ENCODE results near the gene TMPRSS4. TPM values are rescaled to one million over a fixed set of nuclear protein-coding genes. Genes with fewer than 3 reads are reported as not detected.

The TMPRSS4 gene
- total RNA-seq, 5 donors from 2014 or later (not counting 1 experiment from before 2014, with no cell fraction given), result 0.51 to 0.66 TPM; not detected in 3

- peaks cover 49 to 60% of the 10 kb centered on the region in 2 donors for H3K27me3 Mint-ChIP-seq
- no CpG with 5 or more reads among the region's 6 CpGs for WGBS (ENCODE audit: insufficient coverage)
- POLR2A ChIA-PET, result no interaction called here
- peak overlapping the region; percentile 74 to 80 (median 77) for H3K4me3 Mint-ChIP-seq
- H3K27me3 ChIP-seq (replicated peaks in 1 of 2; ENCODE audit: control insufficient read depth in 2 of 2, extremely low read depth in 1 of 2, insufficient read depth in 2 of 2, low read length in 1 of 2), result peaks cover 4 to 61% of the 10 kb centered on the region in 2 experiments
- DNase-seq (no peak), ATAC-seq (replicated peaks in 1 of 4) (no peak)
- H3K4me1 Mint-ChIP-seq, result peaks cover 0 to 4% (median 3%) of the 10 kb centered on the region in 3 donors
- no peak overlapping the region for H3K27ac Mint-ChIP-seq
- no peaks in the 10 kb centered on the region for H3K9me3 ChIP-seq
- H3K36me3 Mint-ChIP-seq, result no peaks in the 10 kb centered on the region
- CTCF ChIA-PET, result interaction anchor here in 1 of 2 donors (0.9 to 1.0 kb wide), 2 partner anchors 21 to 24 kb away, joined by 3 read pairs; no protein-coding TSS in a partner anchor
- no peaks in the 10 kb centered on the region for H3K36me3 ChIP-seq (ENCODE audit: control insufficient read depth in 2 of 2, extremely low read depth in 1 of 2, insufficient read depth in 1 of 2, low read length in 1 of 2)
- H3K4me1 ChIP-seq (ENCODE audit: control insufficient read depth in 1 of 2, extremely low read depth in 1 of 2, insufficient read depth in 2 of 2, low read length in 2 of 2), result peaks cover 0 to 14% of the 10 kb centered on the region in 2 experiments
- no peaks in the 10 kb centered on the region for H3K9me3 Mint-ChIP-seq
- no peak overlapping the region for H3K4me3 ChIP-seq (ENCODE audit: control insufficient read depth in 1 of 2, extremely low read depth in 1 of 2, low read length in 1 of 2)
- H3K27ac ChIP-seq (ENCODE audit: low read length), result no peak overlapping the region
Measured at GRCh38 chr11:118146554-118146953, 69.7 kb downstream of the TMPRSS4 start.

DNA sequence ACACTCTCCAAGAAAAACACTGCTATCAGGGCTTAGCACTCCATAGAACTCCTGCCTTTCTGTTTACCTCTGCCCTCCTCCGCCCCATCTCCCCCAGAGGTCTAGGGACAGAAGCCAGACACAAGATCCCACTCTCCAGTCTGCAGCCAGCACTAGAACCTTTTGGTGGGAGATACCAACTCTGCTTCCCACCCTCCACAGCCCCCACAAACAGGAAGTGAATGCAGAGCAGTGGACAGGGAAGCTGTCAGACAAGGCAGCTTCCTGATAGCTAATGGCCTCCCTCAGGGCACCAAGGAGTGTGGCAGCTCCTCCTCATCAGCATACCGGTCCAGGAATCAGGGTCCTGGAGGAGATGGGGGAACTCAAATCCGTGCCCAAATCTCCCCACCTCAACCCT, 70.6 kb downstream of the TMPRSS4 start:
- no peak for ATAC-seq (replicated peaks in 1 of 4)
- WGBS (ENCODE audit: insufficient coverage), result 100% methylated on average over 1 of the region's 3 CpGs

DNA sequence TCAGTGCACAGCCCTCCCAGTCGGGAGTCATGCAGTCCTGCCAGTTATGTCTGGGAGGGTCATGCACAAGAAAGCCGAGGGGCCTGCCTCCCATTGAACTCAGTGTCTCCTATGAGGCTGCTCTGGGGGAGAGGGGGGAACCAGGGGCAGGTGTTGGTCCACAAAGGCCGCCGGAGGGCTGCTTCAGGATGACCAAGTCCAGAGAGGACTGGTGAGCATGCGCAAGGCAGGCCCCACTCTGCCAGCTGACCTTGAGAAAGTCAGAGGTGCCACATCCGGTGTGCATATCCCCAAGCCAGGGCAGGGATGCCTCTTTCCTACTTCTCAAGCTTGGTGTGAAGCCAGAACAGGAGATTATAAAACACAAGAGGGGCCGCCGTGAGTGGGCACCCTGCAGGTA, 71.4 kb downstream of the TMPRSS4 start:
- H3K27ac Mint-ChIP-seq, result no peak overlapping the region
- ChIA-PET CTCF (no interaction called here), POLR2A (no interaction called here)
- 98% methylated on average over 5 of the region's 8 CpGs for WGBS (ENCODE audit: insufficient coverage)
- no peaks in the 10 kb centered on the region for H3K9me3 Mint-ChIP-seq
- H3K9me3 ChIP-seq, result no peaks in the 10 kb centered on the region
- H3K27ac ChIP-seq (ENCODE audit: low read length), result no peak overlapping the region
- no peak for ATAC-seq (replicated peaks in 1 of 4)
- peaks cover 0 to 6% (median 3%) of the 10 kb centered on the region in 3 donors for H3K4me1 Mint-ChIP-seq
- no peak for DNase-seq
- H3K27me3 ChIP-seq (replicated peaks in 1 of 2; ENCODE audit: control insufficient read depth in 2 of 2, extremely low read depth in 1 of 2, insufficient read depth in 2 of 2, low read length in 1 of 2), result peaks cover 6 to 66% of the 10 kb centered on the region in 2 experiments
- H3K4me1 ChIP-seq (ENCODE audit: control insufficient read depth in 1 of 2, extremely low read depth in 1 of 2, insufficient read depth in 2 of 2, low read length in 2 of 2), result peaks cover 0 to 25% of the 10 kb centered on the region in 2 experiments
- H3K27me3 Mint-ChIP-seq, result peaks cover 36 to 53% of the 10 kb centered on the region in 2 donors
- no peak overlapping the region for H3K4me3 Mint-ChIP-seq
- no peaks in the 10 kb centered on the region for H3K36me3 Mint-ChIP-seq
- no peaks in the 10 kb centered on the region for H3K36me3 ChIP-seq (ENCODE audit: control insufficient read depth in 2 of 2, extremely low read depth in 1 of 2, insufficient read depth in 1 of 2, low read length in 1 of 2)
- H3K4me3 ChIP-seq (ENCODE audit: control insufficient read depth in 1 of 2, extremely low read depth in 1 of 2, low read length in 1 of 2), result no peak overlapping the region

More for the DNA sequence above, 70.6 kb downstream of the TMPRSS4 start:
- ChIA-PET CTCF (no interaction called here), POLR2A (no interaction called here)
- peaks cover 6 to 65% of the 10 kb centered on the region in 2 experiments for H3K27me3 ChIP-seq (replicated peaks in 1 of 2; ENCODE audit: control insufficient read depth in 2 of 2, extremely low read depth in 1 of 2, insufficient read depth in 2 of 2, low read length in 1 of 2)
- H3K36me3 ChIP-seq (ENCODE audit: control insufficient read depth in 2 of 2, extremely low read depth in 1 of 2, insufficient read depth in 1 of 2, low read length in 1 of 2), result no peaks in the 10 kb centered on the region
- Mint-ChIP-seq H3K36me3 (no peaks in the 10 kb centered on the region), H3K4me1 (peaks cover 0 to 4% (median 3%) of the 10 kb centered on the region in 3 donors), H3K27ac (no peak overlapping the region), H3K27me3 (peaks cover 44 to 58% of the 10 kb centered on the region in 2 donors), H3K4me3 (peak overlapping the region in 1 of 3 donors; percentile 21), H3K9me3 (no peaks in the 10 kb centered on the region)
- no peak for DNase-seq
- H3K4me3 ChIP-seq (ENCODE audit: control insufficient read depth in 1 of 2, extremely low read depth in 1 of 2, low read length in 1 of 2), result no peak overlapping the region
- no peak overlapping the region for H3K27ac ChIP-seq (ENCODE audit: low read length)
- no peaks in the 10 kb centered on the region for H3K9me3 ChIP-seq
- H3K4me1 ChIP-seq (ENCODE audit: control insufficient read depth in 1 of 2, extremely low read depth in 1 of 2, insufficient read depth in 2 of 2, low read length in 2 of 2), result peaks cover 0 to 19% of the 10 kb centered on the region in 2 experiments

- H3K27ac ChIP-seq (ENCODE audit: low read length), result no peak overlapping the region
- CTCF ChIA-PET, result no interaction called here
- no peak overlapping the region for H3K4me3 ChIP-seq (ENCODE audit: control insufficient read depth in 1 of 2, extremely low read depth in 1 of 2, low read length in 1 of 2)
- Mint-ChIP-seq H3K27me3 (peaks cover 38 to 53% of the 10 kb centered on the region in 2 donors), H3K4me3 (no peak overlapping the region), H3K27ac (no peak overlapping the region), H3K4me1 (peaks cover 4 to 11% (median 7%) of the 10 kb centered on the region in 3 donors), H3K9me3 (no peaks in the 10 kb centered on the region), H3K36me3 (no peaks in the 10 kb centered on the region)
- H3K9me3 ChIP-seq, result no peaks in the 10 kb centered on the region
- POLR2A ChIA-PET, result no interaction called here
- DNase-seq, result no peak
- ATAC-seq (replicated peaks in 1 of 4), result no peak
- H3K36me3 ChIP-seq (ENCODE audit: control insufficient read depth in 2 of 2, extremely low read depth in 1 of 2, insufficient read depth in 1 of 2, low read length in 1 of 2), result no peaks in the 10 kb centered on the region
- H3K4me1 ChIP-seq (ENCODE audit: control insufficient read depth in 1 of 2, extremely low read depth in 1 of 2, insufficient read depth in 2 of 2, low read length in 2 of 2), result peaks cover 0 to 30% of the 10 kb centered on the region in 2 experiments
- WGBS (ENCODE audit: insufficient coverage), result no CpG with 5 or more reads among the region's 2 CpGs
- peaks cover 6 to 68% of the 10 kb centered on the region in 2 experiments for H3K27me3 ChIP-seq (replicated peaks in 1 of 2; ENCODE audit: control insufficient read depth in 2 of 2, extremely low read depth in 1 of 2, insufficient read depth in 2 of 2, low read length in 1 of 2)
Measured at GRCh38 chr11:118148856-118149255, 72.0 kb downstream of the TMPRSS4 start.

- DNase-seq, result no peak
- peaks cover 38 to 53% of the 10 kb centered on the region in 2 donors for H3K27me3 Mint-ChIP-seq
Measured at GRCh38 chr11:118149493-118149892, 72.6 kb downstream of the TMPRSS4 start.

GRCh38 chr11:118151431-118151830, 74.6 kb downstream of the TMPRSS4 start:
- POLR2A ChIA-PET, result no interaction called here
- WGBS (ENCODE audit: insufficient coverage), result 100% methylated on average over 1 of the region's 5 CpGs
- Mint-ChIP-seq H3K9me3 (no peaks in the 10 kb centered on the region), H3K4me3 (no peak overlapping the region), H3K36me3 (no peaks in the 10 kb centered on the region), H3K27me3 (peaks cover 44 to 57% of the 10 kb centered on the region in 2 donors), H3K4me1 (peaks cover 8 to 11% (median 8%) of the 10 kb centered on the region in 3 donors), H3K27ac (no peak overlapping the region)
- H3K36me3 ChIP-seq (ENCODE audit: control insufficient read depth in 2 of 2, extremely low read depth in 1 of 2, insufficient read depth in 1 of 2, low read length in 1 of 2), result no peaks in the 10 kb centered on the region
- H3K27me3 ChIP-seq (replicated peaks in 1 of 2; ENCODE audit: control insufficient read depth in 2 of 2, extremely low read depth in 1 of 2, insufficient read depth in 2 of 2, low read length in 1 of 2), result peaks cover 19 to 67% of the 10 kb centered on the region in 2 experiments
- H3K4me1 ChIP-seq (ENCODE audit: control insufficient read depth in 1 of 2, extremely low read depth in 1 of 2, insufficient read depth in 2 of 2, low read length in 2 of 2), result peaks cover 0 to 19% of the 10 kb centered on the region in 2 experiments
- DNase-seq (no peak), ATAC-seq (replicated peaks in 1 of 4) (no peak)
- H3K27ac ChIP-seq (ENCODE audit: low read length), result no peak overlapping the region
- no peaks in the 10 kb centered on the region for H3K9me3 ChIP-seq
- CTCF ChIA-PET, result interaction anchor here in 1 of 2 donors (0.5 kb wide), 1 partner anchor 139 kb away, joined by 4 read pairs; no protein-coding TSS in a partner anchor
- H3K4me3 ChIP-seq (ENCODE audit: control insufficient read depth in 1 of 2, extremely low read depth in 1 of 2, low read length in 1 of 2), result no peak overlapping the region

More at GRCh38 chr11:118149493-118149892, 72.6 kb downstream of the TMPRSS4 start:
- WGBS (ENCODE audit: insufficient coverage), result 83% methylated on average over 1 of the region's 1 CpG
- POLR2A ChIA-PET, result no interaction called here
- Mint-ChIP-seq H3K4me3 (no peak overlapping the region), H3K4me1 (peaks cover 7 to 13% (median 9%) of the 10 kb centered on the region in 3 donors), H3K36me3 (no peaks in the 10 kb centered on the region), H3K9me3 (no peaks in the 10 kb centered on the region), H3K27ac (no peak overlapping the region)
- Histone ChIP-seq H3K36me3 (ENCODE audit: control insufficient read depth in 2 of 2, extremely low read depth in 1 of 2, insufficient read depth in 1 of 2, low read length in 1 of 2) (no peaks in the 10 kb centered on the region), H3K4me3 (ENCODE audit: control insufficient read depth in 1 of 2, extremely low read depth in 1 of 2, low read length in 1 of 2) (no peak overlapping the region), H3K27me3 (replicated peaks in 1 of 2; ENCODE audit: control insufficient read depth in 2 of 2, extremely low read depth in 1 of 2, insufficient read depth in 2 of 2, low read length in 1 of 2) (peaks cover 12 to 68% of the 10 kb centered on the region in 2 experiments), H3K4me1 (ENCODE audit: control insufficient read depth in 1 of 2, extremely low read depth in 1 of 2, insufficient read depth in 2 of 2, low read length in 2 of 2) (peaks cover 0 to 30% of the 10 kb centered on the region in 2 experiments), H3K27ac (ENCODE audit: low read length) (no peak overlapping the region), H3K9me3 (no peaks in the 10 kb centered on the region)
- CTCF ChIA-PET, result no interaction called here
- no peak for ATAC-seq (replicated peaks in 1 of 4)
